ENCODE results near the gene ADAMTS14. TPM values are rescaled to one million over a fixed set of nuclear protein-coding genes. Genes with fewer than 3 reads are reported as not detected.
A peak's percentile ranks its signal among the peaks of the same experiment; 100 is the strongest.

ADAMTS14 gene
- total RNA-seq, 2 donors from 2014 or later, result 0.33 TPM; not detected in 1

- DNase-seq (no peak), ATAC-seq (no peak)
- H3K36me3 ChIP-seq (replicated peaks in 1 of 2; ENCODE audit: insufficient read depth in 1 of 2, low read depth in 2 of 2), result no peaks in the 10 kb centered on the region
- intact Hi-C loops (cut with DNase I), result no loop called here
- H3K4me3 ChIP-seq, result no peak overlapping the region
- no peak overlapping the region for H3K27ac ChIP-seq
- H3K27me3 ChIP-seq, result no peaks in the 10 kb centered on the region
- TF ChIP-seq CTCF (IDR thresholded peaks at IDR 0.05), result no peak
- no peak for TF ChIP-seq POLR2A (IDR thresholded peaks at IDR 0.05)
- WGBS, 2 donors, result 81 to 90% methylated on average over 2 of the region's 2 CpGs
- H3K9me3 ChIP-seq, result no peaks in the 10 kb centered on the region
- no peaks in the 10 kb centered on the region for H3K4me1 ChIP-seq
Observed at GRCh38 chr10:70728328-70728727, 56.0 kb downstream of the ADAMTS14 start.

GRCh38 chr10:70729763-70730357, 57.6 kb downstream of the ADAMTS14 start:
- Histone ChIP-seq H3K27me3 (no peaks in the 10 kb centered on the region), H3K9me3 (no peaks in the 10 kb centered on the region), H3K27ac (no peak overlapping the region), H3K36me3 (replicated peaks in 1 of 2; ENCODE audit: insufficient read depth in 1 of 2, low read depth in 2 of 2) (no peaks in the 10 kb centered on the region), H3K4me3 (no peak overlapping the region), H3K4me1 (no peaks in the 10 kb centered on the region)
- no peak for TF ChIP-seq CTCF (IDR thresholded peaks at IDR 0.05)
- TF ChIP-seq POLR2A (IDR thresholded peaks at IDR 0.05), result no peak
- 32 to 65% methylated on average over 3 to 16 of the region's 16 CpGs for WGBS, 2 donors
- intact Hi-C loops (cut with DNase I), result no loop called here
- no peak for ATAC-seq
- peak in 1 of 4 donors; percentile 7 for DNase-seq

GRCh38 chr10:70730955-70731354, 58.6 kb downstream of the ADAMTS14 start:
- 52 to 78% methylated on average over 2 of the region's 2 CpGs for WGBS, 2 donors
- H3K36me3 ChIP-seq (replicated peaks in 1 of 2; ENCODE audit: insufficient read depth in 1 of 2, low read depth in 2 of 2), result no peaks in the 10 kb centered on the region
- TF ChIP-seq CTCF (IDR thresholded peaks at IDR 0.05), result no peak
- no peak for TF ChIP-seq POLR2A (IDR thresholded peaks at IDR 0.05)
- no peak overlapping the region for H3K27ac ChIP-seq
- DNase-seq (no peak), ATAC-seq (no peak)
- H3K4me3 ChIP-seq, result no peak overlapping the region
- no peaks in the 10 kb centered on the region for H3K27me3 ChIP-seq
- intact Hi-C loops (cut with DNase I), result no loop called here
- H3K9me3 ChIP-seq, result no peaks in the 10 kb centered on the region
- H3K4me1 ChIP-seq, result no peaks in the 10 kb centered on the region

- DNase-seq, result no peak
- ATAC-seq, result no peak
- TF ChIP-seq CTCF (IDR thresholded peaks at IDR 0.05), result no peak
- TF ChIP-seq POLR2A (IDR thresholded peaks at IDR 0.05), result no peak
- no peaks in the 10 kb centered on the region for H3K9me3 ChIP-seq
- no peaks in the 10 kb centered on the region for H3K4me1 ChIP-seq
- H3K4me3 ChIP-seq, result no peak overlapping the region
- H3K36me3 ChIP-seq (replicated peaks in 1 of 2; ENCODE audit: insufficient read depth in 1 of 2, low read depth in 2 of 2), result no peaks in the 10 kb centered on the region
- no peaks in the 10 kb centered on the region for H3K27me3 ChIP-seq
- no peak overlapping the region for H3K27ac ChIP-seq
- intact Hi-C loops (cut with DNase I), result no loop called here
- 86 to 100% methylated on average over 3 to 4 of the region's 4 CpGs for WGBS, 2 donors
Observed at GRCh38 chr10:70732569-70732968, 60.3 kb downstream of the ADAMTS14 start.

- Histone ChIP-seq H3K36me3 (replicated peaks in 1 of 2; ENCODE audit: insufficient read depth in 1 of 2, low read depth in 2 of 2) (no peaks in the 10 kb centered on the region), H3K4me1 (no peaks in the 10 kb centered on the region), H3K9me3 (no peaks in the 10 kb centered on the region), H3K27ac (no peak overlapping the region), H3K27me3 (no peaks in the 10 kb centered on the region), H3K4me3 (no peak overlapping the region)
- no peak for ATAC-seq
- TF ChIP-seq CTCF (IDR thresholded peaks at IDR 0.05), result no peak
- TF ChIP-seq POLR2A (IDR thresholded peaks at IDR 0.05), result no peak
- no peak for DNase-seq
- 82 to 89% methylated on average over 1 of the region's 1 CpG for WGBS, 2 donors
- intact Hi-C loops (cut with DNase I), result no loop called here
Observed at GRCh38 chr10:70733051-70733450, 60.7 kb downstream of the ADAMTS14 start.

Data from body of pancreas (tissue), 4 donors.